Measurements from ENCODE around the gene CDC42SE2. TPM values are rescaled to one million over a fixed set of nuclear protein-coding genes. Genes with fewer than 3 reads are reported as not detected.

CDC42SE2 gene
- total RNA-seq, 1 donor from 2014 or later: 24.1 TPM

DNA sequence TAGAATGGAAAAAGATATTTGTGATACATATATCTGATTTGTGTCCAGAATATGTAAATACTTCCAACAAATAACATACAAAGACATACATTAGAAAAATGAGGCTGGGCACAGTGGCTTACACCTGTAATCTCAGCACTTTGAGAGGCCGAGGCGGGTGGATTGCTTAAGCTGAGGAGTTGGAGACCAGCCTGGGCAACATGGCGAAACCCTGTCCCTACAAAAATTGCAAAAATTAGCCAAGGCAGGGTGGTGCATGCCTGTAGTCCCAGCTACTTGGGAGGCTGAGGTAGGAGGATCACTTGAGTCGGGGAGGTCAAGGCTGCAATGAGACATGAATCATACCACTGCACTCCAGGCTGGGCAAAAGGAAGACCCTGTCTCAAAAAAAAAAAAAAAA is 46.1 kb upstream of the CDC42SE2 start:
- no peak overlapping the region for H3K4me3 ChIP-seq (ENCODE audit: insufficient read depth, low read depth, low read length)
- DNase-seq (ENCODE audit: low read depth) (no peak), FAIRE-seq (no peak)
- Mint-ChIP-seq H3K9me3 (ENCODE audit: unreplicated experiment) (no peaks in the 10 kb centered on the region), H3K27me3 (ENCODE audit: low read depth, unreplicated experiment) (no peaks in the 10 kb centered on the region), H3K4me3 (ENCODE audit: unreplicated experiment) (no peak overlapping the region), H3K36me3 (ENCODE audit: low read depth, unreplicated experiment) (no peaks in the 10 kb centered on the region), H3K27ac (ENCODE audit: unreplicated experiment) (no peak overlapping the region), H3K4me1 (ENCODE audit: low read depth, unreplicated experiment) (peaks cover 21% of the 10 kb centered on the region)
- H4K20me1 ChIP-seq (ENCODE audit: insufficient read depth, low read length): no peaks in the 10 kb centered on the region
- no peaks in the 10 kb centered on the region for H3K9me3 ChIP-seq (ENCODE audit: insufficient read depth, low read depth, low read length)
- no peaks in the 10 kb centered on the region for H3K27me3 ChIP-seq (ENCODE audit: insufficient read depth, low read length)
- no peak overlapping the region for H3K27ac ChIP-seq (ENCODE audit: low read depth, low read length)
- no peak overlapping the region for H3K4me2 ChIP-seq (ENCODE audit: low read length)
- no peak overlapping the region for H3K9ac ChIP-seq (ENCODE audit: low read length)
- no peak for TF ChIP-seq EZH2 (IDR thresholded peaks at IDR 0.05; ENCODE audit: insufficient read depth, low read length)
- H3K79me2 ChIP-seq (ENCODE audit: insufficient read depth, low read length): no peaks in the 10 kb centered on the region
- H2AFZ ChIP-seq (ENCODE audit: low read depth, low read length): no peak overlapping the region
- no peaks in the 10 kb centered on the region for H3K4me1 ChIP-seq (ENCODE audit: insufficient read depth, low read length)
- H3K36me3 ChIP-seq (ENCODE audit: insufficient read depth, low read length): no peaks in the 10 kb centered on the region

DNA sequence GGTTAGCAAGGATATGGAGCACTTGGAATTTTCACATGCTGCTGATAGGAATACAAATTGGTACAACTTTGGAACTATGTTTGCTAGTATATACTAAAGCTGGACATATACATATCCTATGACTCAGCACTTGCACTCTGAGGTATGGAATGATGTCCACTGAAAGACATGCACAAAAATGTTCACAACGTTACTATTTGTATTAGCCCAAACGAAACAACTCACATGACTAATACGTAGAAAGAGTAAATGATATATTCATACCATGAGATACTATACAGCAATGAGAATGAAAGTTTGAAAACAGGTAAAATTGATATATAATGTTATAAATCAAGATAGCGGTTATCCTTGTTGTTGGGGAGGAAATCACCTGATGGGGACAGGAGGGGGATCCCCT is 45.5 kb upstream of the CDC42SE2 start:
- no peaks in the 10 kb centered on the region for H3K27me3 ChIP-seq (ENCODE audit: insufficient read depth, low read length)
- H3K4me2 ChIP-seq (ENCODE audit: low read length): no peak overlapping the region
- Mint-ChIP-seq H3K27ac (ENCODE audit: unreplicated experiment) (no peak overlapping the region), H3K9me3 (ENCODE audit: unreplicated experiment) (no peaks in the 10 kb centered on the region), H3K4me1 (ENCODE audit: low read depth, unreplicated experiment) (peaks cover 21% of the 10 kb centered on the region), H3K36me3 (ENCODE audit: low read depth, unreplicated experiment) (no peaks in the 10 kb centered on the region), H3K27me3 (ENCODE audit: low read depth, unreplicated experiment) (no peaks in the 10 kb centered on the region), H3K4me3 (ENCODE audit: unreplicated experiment) (no peak overlapping the region)
- FAIRE-seq (no peak), DNase-seq (ENCODE audit: low read depth) (peak; percentile 4)
- no peak overlapping the region for H3K9ac ChIP-seq (ENCODE audit: low read length)
- H2AFZ ChIP-seq (ENCODE audit: low read depth, low read length): no peak overlapping the region
- H3K36me3 ChIP-seq (ENCODE audit: insufficient read depth, low read length): no peaks in the 10 kb centered on the region
- no peak overlapping the region for H3K4me3 ChIP-seq (ENCODE audit: insufficient read depth, low read depth, low read length)
- no peak overlapping the region for H3K27ac ChIP-seq (ENCODE audit: low read depth, low read length)
- no peaks in the 10 kb centered on the region for H3K4me1 ChIP-seq (ENCODE audit: insufficient read depth, low read length)
- no peaks in the 10 kb centered on the region for H4K20me1 ChIP-seq (ENCODE audit: insufficient read depth, low read length)
- no peaks in the 10 kb centered on the region for H3K9me3 ChIP-seq (ENCODE audit: insufficient read depth, low read depth, low read length)
- TF ChIP-seq, protein P1, sequence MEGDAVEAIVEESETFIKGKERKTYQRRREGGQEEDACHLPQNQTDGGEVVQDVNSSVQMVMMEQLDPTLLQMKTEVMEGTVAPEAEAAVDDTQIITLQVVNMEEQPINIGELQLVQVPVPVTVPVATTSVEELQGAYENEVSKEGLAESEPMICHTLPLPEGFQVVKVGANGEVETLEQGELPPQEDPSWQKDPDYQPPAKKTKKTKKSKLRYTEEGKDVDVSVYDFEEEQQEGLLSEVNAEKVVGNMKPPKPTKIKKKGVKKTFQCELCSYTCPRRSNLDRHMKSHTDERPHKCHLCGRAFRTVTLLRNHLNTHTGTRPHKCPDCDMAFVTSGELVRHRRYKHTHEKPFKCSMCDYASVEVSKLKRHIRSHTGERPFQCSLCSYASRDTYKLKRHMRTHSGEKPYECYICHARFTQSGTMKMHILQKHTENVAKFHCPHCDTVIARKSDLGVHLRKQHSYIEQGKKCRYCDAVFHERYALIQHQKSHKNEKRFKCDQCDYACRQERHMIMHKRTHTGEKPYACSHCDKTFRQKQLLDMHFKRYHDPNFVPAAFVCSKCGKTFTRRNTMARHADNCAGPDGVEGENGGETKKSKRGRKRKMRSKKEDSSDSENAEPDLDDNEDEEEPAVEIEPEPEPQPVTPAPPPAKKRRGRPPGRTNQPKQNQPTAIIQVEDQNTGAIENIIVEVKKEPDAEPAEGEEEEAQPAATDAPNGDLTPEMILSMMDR (IDR thresholded peaks at IDR 0.05; ENCODE audit: insufficient read depth, low read depth, low read length): no peak
- no peak for TF ChIP-seq EZH2 (IDR thresholded peaks at IDR 0.05; ENCODE audit: insufficient read depth, low read length)
- H3K79me2 ChIP-seq (ENCODE audit: insufficient read depth, low read length): no peaks in the 10 kb centered on the region

- no peak overlapping the region for H2AFZ ChIP-seq (ENCODE audit: low read depth, low read length)
- no peaks in the 10 kb centered on the region for H3K36me3 ChIP-seq (ENCODE audit: insufficient read depth, low read length)
- H3K36me3 Mint-ChIP-seq (ENCODE audit: low read depth, unreplicated experiment): no peaks in the 10 kb centered on the region
- FAIRE-seq: no peak
- no peaks in the 10 kb centered on the region for H3K79me2 ChIP-seq (ENCODE audit: insufficient read depth, low read length)
- H3K4me3 ChIP-seq (ENCODE audit: insufficient read depth, low read depth, low read length): no peak overlapping the region
- no peak overlapping the region for H3K27ac Mint-ChIP-seq (ENCODE audit: unreplicated experiment)
- H3K9me3 ChIP-seq (ENCODE audit: insufficient read depth, low read depth, low read length): no peaks in the 10 kb centered on the region
- no peak overlapping the region for H3K4me2 ChIP-seq (ENCODE audit: low read length)
- H3K4me1 ChIP-seq (ENCODE audit: insufficient read depth, low read length): no peaks in the 10 kb centered on the region
- no peaks in the 10 kb centered on the region for H3K27me3 Mint-ChIP-seq (ENCODE audit: low read depth, unreplicated experiment)
- H4K20me1 ChIP-seq (ENCODE audit: insufficient read depth, low read length): no peaks in the 10 kb centered on the region
- peak; percentile 8 for DNase-seq (ENCODE audit: low read depth)
- H3K4me1 Mint-ChIP-seq (ENCODE audit: low read depth, unreplicated experiment): peaks cover 12% of the 10 kb centered on the region
- no peaks in the 10 kb centered on the region for H3K9me3 Mint-ChIP-seq (ENCODE audit: unreplicated experiment)
- H3K27me3 ChIP-seq (ENCODE audit: insufficient read depth, low read length): no peaks in the 10 kb centered on the region
- H3K9ac ChIP-seq (ENCODE audit: low read length): no peak overlapping the region
- no peak overlapping the region for H3K4me3 Mint-ChIP-seq (ENCODE audit: unreplicated experiment)
- H3K27ac ChIP-seq (ENCODE audit: low read depth, low read length): no peak overlapping the region
- TF ChIP-seq EZH2 (IDR thresholded peaks at IDR 0.05; ENCODE audit: insufficient read depth, low read length): no peak
- TF ChIP-seq, protein P1 (IDR thresholded peaks at IDR 0.05; ENCODE audit: insufficient read depth, low read depth, low read length): no peak
These were observed 43.3 kb upstream of the CDC42SE2 start for GRCh38 chr5:131220566-131220965.
